ENCODE data around the gene IDS. TPM values are rescaled to one million over a fixed set of nuclear protein-coding genes. Genes with fewer than 3 reads are reported as not detected.
A peak's percentile ranks its signal among the peaks of the same experiment; 100 is the strongest.

IDS gene
- total and polyA plus RNA-seq, 7 donors: 31.3 to 97.2 (median 71.3) TPM

- WGBS, 2 donors: 92% methylated on average over 8 of the region's 8 CpGs
- no peak overlapping the region for H3K4me3 ChIP-seq
These were observed 33.7 kb downstream of the IDS start for GRCh38 chrX:149471397-149471796.

GRCh38 chrX:149470955-149471354 is 34.2 kb downstream of the IDS start:
- no peaks in the 10 kb centered on the region for H3K27me3 ChIP-seq
- DNase-seq: peak; percentile 80

More at GRCh38 chrX:149471397-149471796, 33.7 kb downstream of the IDS start:
- TF ChIP-seq POLR2A (IDR thresholded peaks at IDR 0.05): no peak
- TF ChIP-seq POLR2AphosphoS5 (IDR thresholded peaks at IDR 0.05): no peak
- TF ChIP-seq, protein P1, sequence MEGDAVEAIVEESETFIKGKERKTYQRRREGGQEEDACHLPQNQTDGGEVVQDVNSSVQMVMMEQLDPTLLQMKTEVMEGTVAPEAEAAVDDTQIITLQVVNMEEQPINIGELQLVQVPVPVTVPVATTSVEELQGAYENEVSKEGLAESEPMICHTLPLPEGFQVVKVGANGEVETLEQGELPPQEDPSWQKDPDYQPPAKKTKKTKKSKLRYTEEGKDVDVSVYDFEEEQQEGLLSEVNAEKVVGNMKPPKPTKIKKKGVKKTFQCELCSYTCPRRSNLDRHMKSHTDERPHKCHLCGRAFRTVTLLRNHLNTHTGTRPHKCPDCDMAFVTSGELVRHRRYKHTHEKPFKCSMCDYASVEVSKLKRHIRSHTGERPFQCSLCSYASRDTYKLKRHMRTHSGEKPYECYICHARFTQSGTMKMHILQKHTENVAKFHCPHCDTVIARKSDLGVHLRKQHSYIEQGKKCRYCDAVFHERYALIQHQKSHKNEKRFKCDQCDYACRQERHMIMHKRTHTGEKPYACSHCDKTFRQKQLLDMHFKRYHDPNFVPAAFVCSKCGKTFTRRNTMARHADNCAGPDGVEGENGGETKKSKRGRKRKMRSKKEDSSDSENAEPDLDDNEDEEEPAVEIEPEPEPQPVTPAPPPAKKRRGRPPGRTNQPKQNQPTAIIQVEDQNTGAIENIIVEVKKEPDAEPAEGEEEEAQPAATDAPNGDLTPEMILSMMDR (IDR thresholded peaks at IDR 0.05): no peak
- TF ChIP-seq EP300 (IDR thresholded peaks at IDR 0.05): no peak
- Histone ChIP-seq H3K36me3 (no peaks in the 10 kb centered on the region), H3K9me3 (no peaks in the 10 kb centered on the region), H3K27ac (no peak overlapping the region), H3K27me3 (no peaks in the 10 kb centered on the region), H3K4me1 (no peaks in the 10 kb centered on the region)
- intact Hi-C loops (cut with DNase I): loop anchor here (2.0 kb wide), 1 partner anchor 1423 kb away; no protein-coding TSS in a partner anchor
- DNase-seq: no peak

DNA sequence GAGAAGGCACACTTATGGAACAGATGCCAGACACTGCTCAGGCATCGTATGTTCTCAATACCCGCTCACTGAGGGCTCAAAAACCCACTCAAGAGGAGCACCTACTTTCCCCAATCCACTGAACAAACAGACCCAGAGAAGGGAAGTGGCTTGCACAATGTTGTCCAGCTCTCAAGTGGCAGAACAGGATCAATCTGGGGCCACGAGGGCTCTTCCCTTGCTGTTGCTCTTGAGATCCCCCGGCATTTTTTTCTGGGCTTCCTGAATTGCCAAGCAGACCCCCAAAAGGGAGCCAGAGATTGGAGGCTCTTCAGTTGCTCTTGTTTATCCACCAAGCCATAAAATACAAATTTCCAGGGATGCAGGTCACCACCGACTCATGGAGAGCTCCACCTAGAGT is 35.7 kb downstream of the IDS start:
- H3K4me3 ChIP-seq: no peak overlapping the region
- WGBS, 2 donors: 66 to 78% methylated on average over 5 of the region's 5 CpGs
- no peak for TF ChIP-seq POLR2A (IDR thresholded peaks at IDR 0.05)
- TF ChIP-seq, protein P1 (IDR thresholded peaks at IDR 0.05): no peak
- TF ChIP-seq POLR2AphosphoS5 (IDR thresholded peaks at IDR 0.05): no peak
- TF ChIP-seq EP300 (IDR thresholded peaks at IDR 0.05): no peak
- H3K27me3 ChIP-seq: no peaks in the 10 kb centered on the region
- no peak for DNase-seq
- H3K9me3 ChIP-seq: no peaks in the 10 kb centered on the region
- intact Hi-C loops (cut with DNase I): no loop called here
- no peaks in the 10 kb centered on the region for H3K4me1 ChIP-seq
- H3K27ac ChIP-seq: no peak overlapping the region
- H3K36me3 ChIP-seq: no peaks in the 10 kb centered on the region

More at GRCh38 chrX:149470955-149471354, 34.2 kb downstream of the IDS start:
- WGBS, 2 donors: 10 to 13% methylated on average over 23 of the region's 23 CpGs
- Histone ChIP-seq H3K27ac (no peak overlapping the region), H3K4me3 (no peak overlapping the region), H3K4me1 (no peaks in the 10 kb centered on the region), H3K9me3 (no peaks in the 10 kb centered on the region), H3K36me3 (no peaks in the 10 kb centered on the region)
- intact Hi-C loops (cut with DNase I): loop anchor here (2.0 kb wide), 1 partner anchor 1422 kb away; no protein-coding TSS in a partner anchor
- TF ChIP-seq POLR2A (IDR thresholded peaks at IDR 0.05) (no peak), POLR2AphosphoS5 (IDR thresholded peaks at IDR 0.05) (no peak)
- TF ChIP-seq, protein P1 (IDR thresholded peaks at IDR 0.05): peak; percentile 50 to 72 (median 60)

DNA sequence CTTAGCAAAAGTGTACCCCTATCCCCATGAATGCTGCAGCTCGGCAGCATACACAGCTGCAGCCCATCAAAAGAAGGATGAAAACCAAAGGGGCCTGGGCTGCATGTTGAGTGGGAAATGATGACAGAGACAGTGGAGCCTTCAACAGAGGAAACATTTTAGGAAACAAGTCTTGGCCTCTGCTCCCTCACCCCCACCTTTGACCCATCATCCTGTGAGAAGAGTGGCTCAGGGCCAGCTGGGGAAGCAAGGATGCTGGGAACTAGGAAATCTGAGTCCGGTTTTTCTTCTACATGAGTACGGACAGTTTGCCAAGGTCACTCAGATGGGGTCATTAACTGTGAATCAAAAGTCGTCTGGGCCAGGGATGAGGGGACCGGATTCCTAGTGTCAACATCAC is 37.2 kb downstream of the IDS start:
- 53 to 63% methylated on average over 5 of the region's 5 CpGs for WGBS, 2 donors

More for the DNA sequence above, 37.2 kb downstream of the IDS start:
- H3K36me3 ChIP-seq: no peaks in the 10 kb centered on the region
- H3K9me3 ChIP-seq: no peaks in the 10 kb centered on the region
- intact Hi-C loops (cut with DNase I): no loop called here
- TF ChIP-seq, protein P1 (IDR thresholded peaks at IDR 0.05): no peak
- TF ChIP-seq EP300 (IDR thresholded peaks at IDR 0.05) (no peak), POLR2A (IDR thresholded peaks at IDR 0.05) (no peak), POLR2AphosphoS5 (IDR thresholded peaks at IDR 0.05) (no peak)
- H3K27me3 ChIP-seq: no peaks in the 10 kb centered on the region
- H3K4me1 ChIP-seq: no peaks in the 10 kb centered on the region
- no peak overlapping the region for H3K4me3 ChIP-seq
- H3K27ac ChIP-seq: no peak overlapping the region
- no peak for DNase-seq

All from sigmoid colon (tissue), 7 donors.